HTR-8/SVneo (cell line): ENCODE data around the gene DENND1A.

Source experiments
- DNase-seq: peaks from one replicate; pipeline ENCODE4 v3.0.0; 2011; ENCODE audit warnings: low spot score, mixed read lengths; ENCODE audit not compliant: insufficient read length
- FAIRE-seq: peaks from 2 replicates; lab custom pipeline; 2011; peaks lifted over from hg19 to GRCh38; lab: Jason Lieb, UNC

DENND1A gene

GRCh38 chr9:123425261-123425821 lies 504.6 kb downstream of the DENND1A start:
- FAIRE-seq, result no peak
- no peak for DNase-seq

- FAIRE-seq (no peak), DNase-seq (no peak)
Measured at GRCh38 chr9:123424552-123425225, 505.2 kb downstream of the DENND1A start.

GRCh38 chr9:123424131-123424530 lies 505.8 kb downstream of the DENND1A start:
- FAIRE-seq (no peak), DNase-seq (no peak)

GRCh38 chr9:123423311-123423640 lies 506.6 kb downstream of the DENND1A start:
- no peak for DNase-seq
- no peak for FAIRE-seq

GRCh38 chr9:123422635-123423310 lies 507.2 kb downstream of the DENND1A start:
- DNase-seq, result no peak
- FAIRE-seq, result no peak

GRCh38 chr9:123421801-123422455 lies 508.0 kb downstream of the DENND1A start:
- no peak for FAIRE-seq

GRCh38 chr9:123421186-123421585 lies 508.7 kb downstream of the DENND1A start:
- no peak for DNase-seq
- FAIRE-seq, result no peak

More at GRCh38 chr9:123421801-123422455, 508.0 kb downstream of the DENND1A start:
- no peak for DNase-seq

- DNase-seq, result no peak
- no peak for FAIRE-seq
Measured at GRCh38 chr9:123420592-123421111, 509.3 kb downstream of the DENND1A start.

GRCh38 chr9:123419721-123420591 lies 510.0 kb downstream of the DENND1A start:
- FAIRE-seq (no peak), DNase-seq (no peak)

- FAIRE-seq, result no peak
Measured at GRCh38 chr9:123419091-123419490, 510.8 kb downstream of the DENND1A start.

GRCh38 chr9:123418506-123418905 lies 511.4 kb downstream of the DENND1A start:
- FAIRE-seq, result no peak

More at GRCh38 chr9:123419091-123419490, 510.8 kb downstream of the DENND1A start:
- no peak for DNase-seq

GRCh38 chr9:123418052-123418430 lies 511.9 kb downstream of the DENND1A start:
- DNase-seq, result no peak

More at GRCh38 chr9:123418506-123418905, 511.4 kb downstream of the DENND1A start:
- no peak for DNase-seq

GRCh38 chr9:123417289-123418051 lies 512.5 kb downstream of the DENND1A start:
- DNase-seq (no peak), FAIRE-seq (no peak)

More at GRCh38 chr9:123418052-123418430, 511.9 kb downstream of the DENND1A start:
- no peak for FAIRE-seq

- FAIRE-seq (no peak), DNase-seq (no peak)
Measured at GRCh38 chr9:123416176-123416575, 513.8 kb downstream of the DENND1A start.

- no peak for DNase-seq
- FAIRE-seq, result no peak
Measured at GRCh38 chr9:123414936-123415930, 514.7 kb downstream of the DENND1A start.

GRCh38 chr9:123414204-123414603 lies 515.7 kb downstream of the DENND1A start:
- no peak for DNase-seq
- no peak for FAIRE-seq

- DNase-seq (no peak), FAIRE-seq (no peak)
Measured at GRCh38 chr9:123412171-123412820, 517.6 kb downstream of the DENND1A start.
